Hepatocyte (in vitro differentiated cells): ENCODE measurements around the gene NPIPA1.
"Not testable (repeated sequence)": the region's sequence is repeated elsewhere in the genome, so short reads cannot be mapped to it uniquely, and the experiment has no call there.

ENCODE experiments used
- EZH2 ChIP-seq: fragments of 200-600 bp; sonication (generic); IDR thresholded peaks from 2 replicates; pipeline ENCODE4 v1.6.1; 2016; ENCODE audit warnings: antibody characterized with exemption, mild to moderate bottlenecking, borderline replicate concordance
- EZH2phosphoT487 ChIP-seq: fragments of 200-600 bp; sonication (generic); IDR thresholded peaks from one replicate; pipeline ENCODE4 v1.6.1; 2018; ENCODE audit warnings: antibody characterized with exemption, mild to moderate bottlenecking, low read depth, moderate library complexity; ENCODE audit not compliant: unreplicated experiment, severe bottlenecking
- TF ChIP-seq, protein P1 (sequence below): fragments of 200-600 bp; sonication (generic); IDR thresholded peaks from 2 replicates; pipeline ENCODE4 v1.5.1; 2016; ENCODE audit warnings: antibody characterized with exemption, mild to moderate bottlenecking; ENCODE audit not compliant: poor library complexity

DNA sequence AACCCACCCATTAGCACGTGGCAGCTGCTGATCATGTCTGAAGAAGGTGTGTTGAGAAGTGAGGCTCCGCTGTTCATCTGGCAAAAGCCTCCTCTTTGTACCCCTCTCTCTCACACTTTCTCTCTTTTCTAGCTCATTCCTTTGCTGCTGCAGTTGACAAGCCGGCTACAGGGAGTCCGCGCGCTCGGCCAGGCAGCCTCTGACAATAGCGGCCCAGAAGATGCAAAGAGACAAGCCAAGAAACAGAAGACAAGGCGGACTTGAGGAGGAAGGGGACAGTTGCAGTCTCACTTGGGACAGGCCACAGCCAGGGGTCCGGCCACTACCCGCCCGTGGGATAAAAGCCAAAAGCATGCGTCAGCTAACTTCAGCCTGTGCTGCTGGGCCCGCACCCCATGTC lies 41.9 kb upstream of the NPIPA1 start:
- TF ChIP-seq, protein P1, sequence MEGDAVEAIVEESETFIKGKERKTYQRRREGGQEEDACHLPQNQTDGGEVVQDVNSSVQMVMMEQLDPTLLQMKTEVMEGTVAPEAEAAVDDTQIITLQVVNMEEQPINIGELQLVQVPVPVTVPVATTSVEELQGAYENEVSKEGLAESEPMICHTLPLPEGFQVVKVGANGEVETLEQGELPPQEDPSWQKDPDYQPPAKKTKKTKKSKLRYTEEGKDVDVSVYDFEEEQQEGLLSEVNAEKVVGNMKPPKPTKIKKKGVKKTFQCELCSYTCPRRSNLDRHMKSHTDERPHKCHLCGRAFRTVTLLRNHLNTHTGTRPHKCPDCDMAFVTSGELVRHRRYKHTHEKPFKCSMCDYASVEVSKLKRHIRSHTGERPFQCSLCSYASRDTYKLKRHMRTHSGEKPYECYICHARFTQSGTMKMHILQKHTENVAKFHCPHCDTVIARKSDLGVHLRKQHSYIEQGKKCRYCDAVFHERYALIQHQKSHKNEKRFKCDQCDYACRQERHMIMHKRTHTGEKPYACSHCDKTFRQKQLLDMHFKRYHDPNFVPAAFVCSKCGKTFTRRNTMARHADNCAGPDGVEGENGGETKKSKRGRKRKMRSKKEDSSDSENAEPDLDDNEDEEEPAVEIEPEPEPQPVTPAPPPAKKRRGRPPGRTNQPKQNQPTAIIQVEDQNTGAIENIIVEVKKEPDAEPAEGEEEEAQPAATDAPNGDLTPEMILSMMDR: not testable (repeated sequence)
- TF ChIP-seq EZH2phosphoT487, EZH2: not testable (repeated sequence)
